Panc1 (cell line): ENCODE results near the gene PDE11A. TPM values are rescaled to one million over a fixed set of nuclear protein-coding genes. Genes with fewer than 3 reads are reported as not detected.

Source experiments
- ATAC-seq: fragments of 200-7000 bp; cut with Tn5 transposase; 2 replicates; pipeline ENCODE4 v1.9.1; 2020; ENCODE audit warnings: mild to moderate bottlenecking, moderate library complexity
- BruUV-seq: library from RNA; stranded (reverse); fragments of 400-500 nt; replicated peaks from 2 replicates; lab custom pipeline; 2021; lab: Mats Ljungman, UMichigan
- CTCF ChIA-PET: fragments of 300-600 bp; sonication (Branson Sonifier 250); formaldehyde crosslinking; loops from one replicate; lab custom pipeline; 2022; ENCODE audit warnings: antibody characterized with exemption; lab: Charles Lee
- POLR2A ChIA-PET: fragments of 300-600 bp; sonication (Branson Sonifier 250); formaldehyde crosslinking; loops from one replicate; lab custom pipeline; 2022; ENCODE audit warnings: antibody characterized with exemption; lab: Charles Lee
- DNase-seq: peaks from one replicate; pipeline ENCODE4 v3.0.0-alpha.2; 2010; ENCODE audit warnings: low read depth, low spot score
- H3K27ac ChIP-seq: 2 replicates; pipeline ENCODE4 v1.5.1; 2011; ENCODE audit warnings: mild to moderate bottlenecking, low read length, inconsistent platforms
- H3K27me3 ChIP-seq: fragments of 200-500 bp; sonication (Bioruptor generic); 2 replicates; pipeline ENCODE4 v1.6.0; 2014; ENCODE audit warnings: low read length, inconsistent platforms; ENCODE audit not compliant: control insufficient read depth, insufficient read depth
- H3K36me3 ChIP-seq: fragments of 200-500 bp; sonication (Bioruptor generic); 2 replicates; pipeline ENCODE4 v1.5.1; 2014; ENCODE audit warnings: inconsistent platforms, mild to moderate bottlenecking, low read length, moderate library complexity; ENCODE audit not compliant: control insufficient read depth, insufficient read depth
- H3K4me1 ChIP-seq: 2 replicates; pipeline ENCODE4 v1.5.1; 2011; ENCODE audit warnings: inconsistent platforms, mild to moderate bottlenecking, low read length, moderate library complexity; ENCODE audit not compliant: control insufficient read depth, insufficient read depth
- H3K4me3 ChIP-seq, 2 experiments: 2 replicates each; pipeline ENCODE4 v1.5.1; 2011 to 2012; ENCODE audit warnings: low read depth in 2 of 2, low read length in 2 of 2, mild to moderate bottlenecking in 2 of 2, inconsistent platforms in 1 of 2, moderate library complexity in 1 of 2
- H3K9me3 ChIP-seq: fragments of 200-500 bp; sonication (Bioruptor generic); 2 replicates; pipeline ENCODE4 v1.5.1; 2014; ENCODE audit warnings: low read depth, mild to moderate bottlenecking, inconsistent platforms, low read length, moderate library complexity; ENCODE audit not compliant: control insufficient read depth, insufficient read depth
- CTCF ChIP-seq: fragments of 450-650 bp; IDR thresholded peaks from 2 replicates; pipeline ENCODE4 v1.5.1; 2017; ENCODE audit warnings: mild to moderate bottlenecking
- POLR2AphosphoS5 ChIP-seq: IDR thresholded peaks from 2 replicates; pipeline ENCODE4 v1.6.1; 2012; ENCODE audit warnings: mild to moderate bottlenecking, low read depth, low read length, moderate library complexity
- REST ChIP-seq, 2 experiments: IDR thresholded peaks; 2 replicates each; pipeline ENCODE4 v1.6.1; 2011 to 2012; ENCODE audit warnings: low read depth in 2 of 2, control low read depth in 1 of 2, low read length in 1 of 2, mild to moderate bottlenecking in 1 of 2, moderate library complexity in 1 of 2; ENCODE audit not compliant: insufficient read depth in 1 of 2
- SIN3A ChIP-seq: IDR thresholded peaks from 2 replicates; pipeline ENCODE4 v1.6.1; 2012; ENCODE audit warnings: low read depth, mild to moderate bottlenecking, low read length, moderate library complexity, borderline replicate concordance; ENCODE audit not compliant: insufficient read depth
- TCF7L2 ChIP-seq: IDR thresholded peaks from 2 replicates; pipeline ENCODE4 v1.6.1; 2011; ENCODE audit warnings: mild to moderate bottlenecking, low read depth, low read length, inconsistent platforms
- in situ Hi-C: cut with HindIII; loops from 2 replicates; pipeline ENCODE4 v1.10.0; 2016; ENCODE audit warnings: low sequenced_read_pairs, low pct_unique_long_range_greater_than_20kb
- intact Hi-C: fragments of 100-400 bp; cut with micrococcal nuclease; formaldehyde crosslinking; loops from one replicate; pipeline ENCODE4 v1.10.0; 2022; ENCODE audit not compliant: unreplicated experiment
- total RNA-seq: library from RNA; stranded (reverse); gene quantifications from one replicate; pipeline ENCODE4 v1.2.1, GENCODE V29; 2021; ENCODE audit not compliant: unreplicated experiment

PDE11A gene
- total RNA-seq, 1 experiment from 2014 or later: not detected

- H3K27me3 ChIP-seq: no peaks in the 10 kb centered on the region
- no peak overlapping the region for H3K4me3 ChIP-seq
- H3K9me3 ChIP-seq: no peaks in the 10 kb centered on the region
- intact Hi-C loops (no loop called here), in situ Hi-C loops (no loop called here)
- TF ChIP-seq CTCF: no peak
- no peak for TF ChIP-seq SIN3A
- TF ChIP-seq TCF7L2: no peak
- no peak for TF ChIP-seq POLR2AphosphoS5
- no peak for TF ChIP-seq REST (IDR thresholded peaks at IDR 0.05; ENCODE audit: insufficient read depth in 1 of 2, low read depth in 2 of 2, low read length in 1 of 2)
- no peaks in the 10 kb centered on the region for H3K36me3 ChIP-seq
- no peak overlapping the region for H3K27ac ChIP-seq
- CTCF ChIA-PET: no interaction called here
- BruUV-seq: no TSS peak
- POLR2A ChIA-PET: no interaction called here
- ATAC-seq: no peak
- H3K4me1 ChIP-seq: no peaks in the 10 kb centered on the region
- DNase-seq: no peak
Measured at GRCh38 chr2:177822941-177823340, 249.6 kb downstream of the PDE11A start.

DNA sequence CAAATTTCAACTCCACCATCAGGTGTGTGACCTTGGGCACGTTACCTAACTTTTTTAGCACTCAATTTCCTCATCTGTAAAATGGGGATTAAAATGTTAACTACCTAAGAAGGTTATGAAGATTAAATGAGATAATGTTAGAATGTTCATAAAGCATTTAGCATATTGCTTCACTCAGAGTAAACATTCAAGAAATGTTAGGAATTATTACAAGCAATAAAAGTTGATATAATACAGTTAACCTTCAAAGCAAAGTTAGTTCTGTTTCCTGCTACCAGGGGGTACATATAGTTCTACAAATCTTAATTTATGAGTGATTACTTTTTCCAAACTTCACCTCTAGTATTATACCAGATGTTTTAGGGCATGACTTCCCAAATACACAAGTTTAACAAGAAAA is 254.2 kb downstream of the PDE11A start:
- Histone ChIP-seq H3K4me3 (no peak overlapping the region), H3K4me1 (no peaks in the 10 kb centered on the region), H3K27ac (no peak overlapping the region), H3K9me3 (no peaks in the 10 kb centered on the region), H3K27me3 (no peaks in the 10 kb centered on the region), H3K36me3 (no peaks in the 10 kb centered on the region)
- no peak for DNase-seq
- no TSS peak for BruUV-seq
- in situ Hi-C loops (no loop called here), intact Hi-C loops (no loop called here)
- TF ChIP-seq TCF7L2 (no peak), REST (IDR thresholded peaks at IDR 0.05; ENCODE audit: insufficient read depth in 1 of 2, low read depth in 2 of 2, low read length in 1 of 2) (no peak), POLR2AphosphoS5 (no peak), SIN3A (no peak), CTCF (no peak)
- ChIA-PET CTCF (no interaction called here), POLR2A (no interaction called here)
- no peak for ATAC-seq
